GM19351 (cell line): Measurements from ENCODE around the gene LRP1B.

Source experiments
- ATAC-seq: cut with Tn5 transposase; IDR thresholded peaks from one replicate; pipeline ENCODE4 v1.9.1; 2021; ENCODE audit warnings: mild to moderate bottlenecking, moderate library complexity; ENCODE audit not compliant: unreplicated experiment

LRP1B gene

GRCh38 chr2:140880573-140880972 is 1250.2 kb downstream of the LRP1B start:
- ATAC-seq, result no peak

GRCh38 chr2:140876015-140876414 is 1254.8 kb downstream of the LRP1B start:
- no peak for ATAC-seq

GRCh38 chr2:140873915-140874531 is 1256.8 kb downstream of the LRP1B start:
- ATAC-seq, result no peak

- no peak for ATAC-seq
Observed at GRCh38 chr2:140869925-140870324, 1260.9 kb downstream of the LRP1B start.

- no peak for ATAC-seq
Observed at GRCh38 chr2:140869107-140869506, 1261.7 kb downstream of the LRP1B start.

- no peak for ATAC-seq
Observed at GRCh38 chr2:140865837-140866236, 1265.0 kb downstream of the LRP1B start.

- ATAC-seq, result peak; percentile 70
Observed at GRCh38 chr2:140863713-140864112, 1267.1 kb downstream of the LRP1B start.

GRCh38 chr2:140862181-140862580 is 1268.6 kb downstream of the LRP1B start:
- no peak for ATAC-seq

GRCh38 chr2:140861666-140862065 is 1269.2 kb downstream of the LRP1B start:
- no peak for ATAC-seq

GRCh38 chr2:140855471-140855870 is 1275.3 kb downstream of the LRP1B start:
- ATAC-seq, result no peak

- no peak for ATAC-seq
Observed at GRCh38 chr2:140851258-140851981, 1279.4 kb downstream of the LRP1B start.

GRCh38 chr2:140843186-140843585 is 1287.6 kb downstream of the LRP1B start:
- ATAC-seq, result no peak

- ATAC-seq, result no peak
Observed at GRCh38 chr2:140842110-140842509, 1288.7 kb downstream of the LRP1B start.

- ATAC-seq, result no peak
Observed at GRCh38 chr2:140841141-140841540, 1289.7 kb downstream of the LRP1B start.

- no peak for ATAC-seq
Observed at GRCh38 chr2:140836826-140837225, 1294.0 kb downstream of the LRP1B start.

GRCh38 chr2:140835079-140835478 is 1295.7 kb downstream of the LRP1B start:
- ATAC-seq, result no peak

- ATAC-seq, result no peak
Observed at GRCh38 chr2:140814141-140814540, 1316.7 kb downstream of the LRP1B start.

GRCh38 chr2:140808820-140809219 is 1322.0 kb downstream of the LRP1B start:
- peak; percentile 91 for ATAC-seq

GRCh38 chr2:140808211-140808610 is 1322.6 kb downstream of the LRP1B start:
- ATAC-seq, result no peak

- ATAC-seq, result no peak
Observed at GRCh38 chr2:140804700-140805260, 1326.0 kb downstream of the LRP1B start.

- ATAC-seq, result no peak
Observed at GRCh38 chr2:140801311-140801710, 1329.5 kb downstream of the LRP1B start.

- peak; percentile 96 for ATAC-seq
Observed at GRCh38 chr2:140797718-140798117, 1333.1 kb downstream of the LRP1B start.
